CD4-positive, alpha-beta memory T cell (primary cell): ENCODE results near the gene PLGRKT. TPM values are rescaled to one million over a fixed set of nuclear protein-coding genes. Genes with fewer than 3 reads are reported as not detected.
"Not testable (repeated sequence)": the region's sequence is repeated elsewhere in the genome, so short reads cannot be mapped to it uniquely, and the experiment has no call there.

Experiments used
- CTCF ChIA-PET: fragments of 350-600 bp; sonication (Branson Sonifier 250); formaldehyde crosslinking; loops from one replicate; lab custom pipeline; 2021; ENCODE audit warnings: inconsistent platforms; ENCODE audit not compliant: partially characterized antibody; lab: Charles Lee
- POLR2A ChIA-PET: fragments of 350-600 bp; sonication (Branson Sonifier 250); formaldehyde crosslinking; loops from one replicate; lab custom pipeline; 2021; ENCODE audit not compliant: partially characterized antibody; lab: Charles Lee
- DNase-seq, 5 donors: peaks; one replicate each; pipeline versions ENCODE4 v3.0.0 to v3.0.0-alpha.2; 2020 to 2022; ENCODE audit warnings: mixed read lengths in 1 of 5
- H3K27ac ChIP-seq: one replicate; pipeline ENCODE4 v1.7.0; 2013; ENCODE audit warnings: low read depth, low read length
- H3K27me3 ChIP-seq: 2 replicates; pipeline ENCODE4 v1.7.0; 2013; ENCODE audit warnings: mild to moderate bottlenecking, low read length, moderate library complexity; ENCODE audit not compliant: insufficient read depth
- H3K36me3 ChIP-seq: 2 replicates; pipeline ENCODE4 v1.7.0; 2013; ENCODE audit warnings: mild to moderate bottlenecking, low read length, moderate library complexity; ENCODE audit not compliant: insufficient read depth
- H3K4me1 ChIP-seq: 2 replicates; pipeline ENCODE4 v1.7.0; 2013; ENCODE audit warnings: mild to moderate bottlenecking, low read length, moderate library complexity; ENCODE audit not compliant: insufficient read depth
- H3K4me3 ChIP-seq, 2 donors: one replicate each; pipeline ENCODE4 v1.7.0; 2013; ENCODE audit warnings: low read length in 2 of 2, mild to moderate bottlenecking in 1 of 2
- H3K9me3 ChIP-seq, 2 donors: one replicate each; pipeline ENCODE4 v1.7.0; 2013; ENCODE audit warnings: low read length in 2 of 2, control low read depth in 1 of 2; ENCODE audit not compliant: control insufficient read depth in 1 of 2
- H3K27ac Mint-ChIP-seq, 7 donors: one replicate each; pipeline ENCODE4 v1.8.0; 2020 to 2021; ENCODE audit warnings: mixed read lengths in 7 of 7, mild to moderate bottlenecking in 6 of 7, inconsistent platforms in 3 of 7, moderate library complexity in 3 of 7
- H3K27me3 Mint-ChIP-seq, 2 donors: one replicate each; pipeline ENCODE4 v1.8.0; 2020 to 2021; ENCODE audit warnings: mixed read lengths in 2 of 2
- H3K36me3 Mint-ChIP-seq, 2 donors: one replicate each; pipeline ENCODE4 v1.8.0; 2020 to 2021; ENCODE audit warnings: mixed read lengths in 2 of 2, inconsistent platforms in 1 of 2, mild to moderate bottlenecking in 1 of 2
- H3K4me1 Mint-ChIP-seq, 4 donors: one replicate each; pipeline ENCODE4 v1.8.0; 2020 to 2021; ENCODE audit warnings: mixed read lengths in 4 of 4, mild to moderate bottlenecking in 1 of 4
- H3K4me3 Mint-ChIP-seq, 8 donors: one replicate each; pipeline ENCODE4 v1.8.0; 2020 to 2021; ENCODE audit warnings: mixed read lengths in 8 of 8, mild to moderate bottlenecking in 7 of 8, moderate library complexity in 6 of 8, inconsistent platforms in 3 of 8
- H3K9me3 Mint-ChIP-seq, 8 donors: one replicate each; pipeline ENCODE4 v1.8.0; 2020 to 2021; ENCODE audit warnings: mixed read lengths in 8 of 8, mild to moderate bottlenecking in 5 of 8, inconsistent platforms in 3 of 8, moderate library complexity in 1 of 8
- intact Hi-C: fragments of 100-400 bp; cut with micrococcal nuclease; formaldehyde crosslinking; loops from one replicate; pipeline ENCODE4 v1.15.1; 2023
- polyA plus RNA-seq, 2 donors: library from polyadenylated mRNA; unstranded; fragments of 300-500 nt; fragmentation: Illumina TruSeq; gene quantifications; one replicate each; pipeline ENCODE4 v1.2.3, GENCODE V29; 2021
- total RNA-seq, 2 experiments: library from RNA; stranded (reverse); gene quantifications; one replicate each; pipeline ENCODE4 v1.2.3, GENCODE V29; 2021

The PLGRKT gene
- total and polyA plus RNA-seq, 4 experiments from 2014 or later, result 20.0 to 101 (median 33.0) TPM

- POLR2A ChIA-PET, CTCF ChIA-PET: not testable (repeated sequence)
These were observed 106.4 kb downstream of the PLGRKT start for GRCh38 chr9:5331276-5331675.

GRCh38 chr9:5326893-5327548, 110.7 kb downstream of the PLGRKT start:
- H3K4me1 Mint-ChIP-seq, result peaks cover 19 to 42% (median 37%) of the 10 kb centered on the region in 4 donors

More at GRCh38 chr9:5331276-5331675, 106.4 kb downstream of the PLGRKT start:
- H3K9me3 Mint-ChIP-seq, H3K4me3 ChIP-seq, H3K27ac ChIP-seq, H3K27me3 ChIP-seq, intact Hi-C loops, DNase-seq, H3K27ac Mint-ChIP-seq, H3K36me3 ChIP-seq, H3K9me3 ChIP-seq, H3K4me3 Mint-ChIP-seq, H3K27me3 Mint-ChIP-seq: not testable (repeated sequence)
- Mint-ChIP-seq H3K36me3 (peaks cover 44 to 70% of the 10 kb centered on the region in 2 donors), H3K4me1 (peaks cover 33 to 65% (median 59%) of the 10 kb centered on the region in 4 donors)
- peaks cover 24% of the 10 kb centered on the region for H3K4me1 ChIP-seq

GRCh38 chr9:5326187-5326586, 111.5 kb downstream of the PLGRKT start:
- DNase-seq, result no peak
- Mint-ChIP-seq H3K27ac (peak overlapping the region in 5 of 7 donors; percentile 22 to 89 (median 77)), H3K27me3 (no peaks in the 10 kb centered on the region), H3K4me3 (peak overlapping the region in 5 of 8 donors; percentile 13 to 73 (median 61)), H3K36me3 (peaks cover 26 to 44% of the 10 kb centered on the region in 2 donors), H3K9me3 (no peaks in the 10 kb centered on the region), H3K4me1 (peaks cover 26 to 50% (median 43%) of the 10 kb centered on the region in 4 donors)
- intact Hi-C loops, result loop anchor here (5.0 kb wide), 1 partner anchor 139 kb away; the partner anchor contains the start of gene INSL6
- H3K4me1 ChIP-seq, result peaks cover 20% of the 10 kb centered on the region
- H3K9me3 ChIP-seq, result no peaks in the 10 kb centered on the region
- POLR2A ChIA-PET, result interaction anchor here (1.5 kb wide), 1 partner anchor 111 kb away, joined by 5 read pairs; the partner anchor contains the start of gene PLGRKT
- CTCF ChIA-PET, result interaction anchor here (1.4 to 2.0 kb wide), 2 partner anchors 98 to 100 kb away, joined by 5 to 9 read pairs; no protein-coding TSS in a partner anchor
- H3K27me3 ChIP-seq, result no peaks in the 10 kb centered on the region
- H3K36me3 ChIP-seq, result no peaks in the 10 kb centered on the region
- no peak overlapping the region for H3K27ac ChIP-seq
- H3K4me3 ChIP-seq, result no peak overlapping the region

More at GRCh38 chr9:5326893-5327548, 110.7 kb downstream of the PLGRKT start:
- Mint-ChIP-seq H3K27me3 (no peaks in the 10 kb centered on the region), H3K36me3 (peaks cover 29 to 50% of the 10 kb centered on the region in 2 donors), H3K4me3 (peak overlapping the region; percentile 52 to 77 (median 65)), H3K27ac (peak overlapping the region; percentile 77 to 93 (median 86)), H3K9me3 (no peaks in the 10 kb centered on the region)
- Histone ChIP-seq H3K4me1 (peaks cover 16% of the 10 kb centered on the region), H3K9me3 (no peaks in the 10 kb centered on the region), H3K27me3 (no peaks in the 10 kb centered on the region), H3K27ac (no peak overlapping the region), H3K36me3 (no peaks in the 10 kb centered on the region), H3K4me3 (peak overlapping the region in 1 of 2 donors; percentile 32)
- CTCF ChIA-PET, result interaction anchor here (0.7 to 2.0 kb wide), 10 partner anchors 9 to 141 kb away, joined by 3 to 9 read pairs (median 4); partner anchors contain the start of gene PLGRKT
- POLR2A ChIA-PET, result interaction anchor here (0.6 to 2.4 kb wide), 4 partner anchors 10 to 111 kb away, joined by 3 to 14 read pairs (median 6); partner anchors contain the start of gene PLGRKT
- DNase-seq, result peak; percentile 67 to 80 (median 78)
- intact Hi-C loops, result loop anchor here (5.0 kb wide), 1 partner anchor 140 kb away; the partner anchor contains the start of gene INSL6

DNA sequence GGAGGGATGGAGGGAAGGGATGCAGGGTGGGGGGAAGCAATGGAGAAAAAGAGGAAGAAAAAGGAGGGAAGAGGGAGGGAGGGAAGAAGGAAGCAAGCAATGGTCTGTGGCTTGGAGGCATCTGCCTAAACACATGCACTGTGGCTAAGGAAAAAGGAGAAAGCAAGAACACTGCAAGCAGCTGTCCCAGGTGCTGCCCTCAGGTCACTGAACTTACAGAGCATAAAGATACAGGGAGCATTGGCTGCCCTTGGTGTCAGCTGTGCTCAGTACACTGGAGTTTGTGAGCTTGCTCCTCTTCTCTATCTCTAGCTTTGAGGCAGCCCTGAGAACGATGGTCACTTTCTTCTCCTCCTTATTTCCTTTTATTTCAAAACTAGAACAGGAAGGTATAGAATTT, 116.1 kb downstream of the PLGRKT start:
- H3K36me3 ChIP-seq, H3K9me3 ChIP-seq, H3K27ac ChIP-seq, H3K27me3 ChIP-seq, H3K4me3 ChIP-seq, H3K9me3 Mint-ChIP-seq, H3K4me3 Mint-ChIP-seq, H3K27me3 Mint-ChIP-seq, intact Hi-C loops, DNase-seq: not testable (repeated sequence)
- CTCF ChIA-PET, result interaction anchor here (0.7 to 2.0 kb wide), 5 partner anchors 11 to 103 kb away, joined by 3 to 5 read pairs (median 3); no protein-coding TSS in a partner anchor
- peaks cover 12% of the 10 kb centered on the region for H3K4me1 ChIP-seq
- POLR2A ChIA-PET, result interaction anchor here (0.8 kb wide), 1 partner anchor 8 kb away, joined by 3 read pairs; no protein-coding TSS in a partner anchor
- peaks cover 5 to 32% of the 10 kb centered on the region in 2 donors for H3K36me3 Mint-ChIP-seq
- H3K27ac Mint-ChIP-seq, result peak overlapping the region in 1 of 7 donors; percentile 30
- peaks cover 13 to 23% (median 18%) of the 10 kb centered on the region in 4 donors for H3K4me1 Mint-ChIP-seq

DNA sequence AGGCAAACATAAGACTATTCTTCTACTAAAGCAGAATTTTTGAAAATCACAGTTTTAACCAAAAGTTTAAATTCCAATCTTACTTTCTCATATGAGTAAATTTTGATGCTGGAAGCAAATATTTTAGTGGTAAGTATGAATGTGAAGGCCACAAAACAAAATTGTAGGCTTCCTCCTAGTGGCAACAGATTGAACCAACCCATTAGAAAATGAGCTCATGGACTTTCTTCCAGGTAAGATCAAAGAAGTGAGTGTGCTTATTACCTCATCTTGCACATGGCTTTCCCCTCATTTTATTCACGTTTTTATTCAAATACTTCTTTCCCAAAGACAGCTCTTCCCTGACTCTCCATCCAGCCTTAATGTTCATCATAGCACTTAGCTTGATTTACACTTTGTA, 116.7 kb downstream of the PLGRKT start:
- Mint-ChIP-seq H3K36me3 (peaks cover 7 to 32% of the 10 kb centered on the region in 2 donors), H3K9me3 (peaks cover 0 to 10% (median 5%) of the 10 kb centered on the region in 8 donors), H3K27me3 (no peaks in the 10 kb centered on the region), H3K4me1 (peaks cover 11 to 18% (median 13%) of the 10 kb centered on the region in 4 donors), H3K27ac (no peak overlapping the region), H3K4me3 (no peak overlapping the region)
- Histone ChIP-seq H3K27ac (no peak overlapping the region), H3K4me3 (no peak overlapping the region), H3K36me3 (no peaks in the 10 kb centered on the region), H3K4me1 (peaks cover 6% of the 10 kb centered on the region), H3K27me3 (no peaks in the 10 kb centered on the region), H3K9me3 (no peaks in the 10 kb centered on the region)
- intact Hi-C loops, result no loop called here
- no peak for DNase-seq
- CTCF ChIA-PET, result interaction anchor here (0.7 to 2.0 kb wide), 4 partner anchors 10 to 104 kb away, joined by 3 to 5 read pairs (median 4); no protein-coding TSS in a partner anchor
- POLR2A ChIA-PET, result interaction anchor here (0.6 to 0.8 kb wide), 2 partner anchors 8 to 16 kb away, joined by 3 read pairs; no protein-coding TSS in a partner anchor

GRCh38 chr9:5316406-5316805, 121.3 kb downstream of the PLGRKT start:
- POLR2A ChIA-PET, H3K27ac ChIP-seq, H3K27me3 ChIP-seq, intact Hi-C loops, H3K27ac Mint-ChIP-seq, H3K36me3 ChIP-seq, H3K4me3 Mint-ChIP-seq, DNase-seq, CTCF ChIA-PET, H3K4me3 ChIP-seq, H3K9me3 ChIP-seq, H3K4me1 Mint-ChIP-seq, H3K4me1 ChIP-seq, H3K27me3 Mint-ChIP-seq: not testable (repeated sequence)
- Mint-ChIP-seq H3K9me3 (peaks cover 2 to 27% (median 17%) of the 10 kb centered on the region in 8 donors), H3K36me3 (peaks cover 22 to 63% of the 10 kb centered on the region in 2 donors)
